Chondrocyte (in vitro differentiated cells): Measurements from ENCODE around the gene GABRR1. TPM values are rescaled to one million over a fixed set of nuclear protein-coding genes. Genes with fewer than 3 reads are reported as not detected.
"Not testable (repeated sequence)": the region's sequence is repeated elsewhere in the genome, so short reads cannot be mapped to it uniquely, and the experiment has no call there.

Experiments
- DNase-seq: peaks from one replicate; pipeline ENCODE4 v3.0.0; 2021; ENCODE audit warnings: mixed read lengths, low spot score
- H3K27ac Mint-ChIP-seq: one replicate; pipeline ENCODE4 v1.8.0; 2021; ENCODE audit warnings: mild to moderate bottlenecking, moderate library complexity, mixed read lengths; ENCODE audit not compliant: unreplicated experiment
- H3K27me3 Mint-ChIP-seq: 2 replicates; pipeline ENCODE4 v1.8.0; 2021; ENCODE audit warnings: low read depth, mixed read lengths
- H3K36me3 Mint-ChIP-seq: 2 replicates; pipeline ENCODE4 v1.8.0; 2021; ENCODE audit warnings: low read depth, mixed read lengths
- H3K4me1 Mint-ChIP-seq: 2 replicates; pipeline ENCODE4 v1.8.0; 2021; ENCODE audit warnings: low read depth, mild to moderate bottlenecking, mixed read lengths
- H3K4me3 Mint-ChIP-seq: one replicate; pipeline ENCODE4 v1.8.0; 2021; ENCODE audit warnings: mild to moderate bottlenecking, moderate library complexity, mixed read lengths; ENCODE audit not compliant: unreplicated experiment
- H3K9me3 Mint-ChIP-seq: 2 replicates; pipeline ENCODE4 v1.8.0; 2021; ENCODE audit warnings: low read depth, mixed read lengths
- total RNA-seq: library from RNA; stranded (reverse); gene quantifications from 3 replicates; pipeline ENCODE4 v1.2.1, GENCODE V29; 2021
- TF ChIP-seq, protein P1 (sequence below): fragments of 200-600 bp; sonication (generic); IDR thresholded peaks from 2 replicates; pipeline ENCODE4 v1.5.0; 2021; ENCODE audit warnings: antibody characterized with exemption, mild to moderate bottlenecking, moderate library complexity

The GABRR1 gene
- total RNA-seq, 1 donor from 2014 or later: not detected

DNA sequence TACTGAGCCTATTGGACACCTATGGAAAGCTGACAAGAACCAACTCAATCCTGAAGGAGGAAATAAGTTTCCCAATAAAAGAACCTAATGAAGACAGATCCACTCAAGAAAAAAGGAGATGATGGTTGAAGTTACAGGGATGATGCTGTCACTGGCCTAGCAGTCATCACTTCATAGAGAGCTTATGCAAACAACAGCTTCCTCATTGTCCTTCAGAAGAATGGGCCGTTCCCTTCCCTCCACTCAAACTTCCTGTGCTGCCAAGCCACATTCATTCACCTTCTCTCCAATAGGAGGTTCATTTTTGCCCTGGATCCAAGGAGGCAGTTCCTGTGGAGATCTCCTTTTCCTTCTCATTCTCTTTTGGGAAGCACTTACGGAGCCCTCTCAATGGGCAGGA, 85.1 kb downstream of the GABRR1 start:
- Mint-ChIP-seq H3K4me3 (no peak overlapping the region), H3K36me3 (peaks cover 6% of the 10 kb centered on the region), H3K4me1 (no peaks in the 10 kb centered on the region), H3K27ac (no peak overlapping the region), H3K9me3 (peaks cover 5% of the 10 kb centered on the region), H3K27me3 (no peaks in the 10 kb centered on the region)
- TF ChIP-seq, protein P1, sequence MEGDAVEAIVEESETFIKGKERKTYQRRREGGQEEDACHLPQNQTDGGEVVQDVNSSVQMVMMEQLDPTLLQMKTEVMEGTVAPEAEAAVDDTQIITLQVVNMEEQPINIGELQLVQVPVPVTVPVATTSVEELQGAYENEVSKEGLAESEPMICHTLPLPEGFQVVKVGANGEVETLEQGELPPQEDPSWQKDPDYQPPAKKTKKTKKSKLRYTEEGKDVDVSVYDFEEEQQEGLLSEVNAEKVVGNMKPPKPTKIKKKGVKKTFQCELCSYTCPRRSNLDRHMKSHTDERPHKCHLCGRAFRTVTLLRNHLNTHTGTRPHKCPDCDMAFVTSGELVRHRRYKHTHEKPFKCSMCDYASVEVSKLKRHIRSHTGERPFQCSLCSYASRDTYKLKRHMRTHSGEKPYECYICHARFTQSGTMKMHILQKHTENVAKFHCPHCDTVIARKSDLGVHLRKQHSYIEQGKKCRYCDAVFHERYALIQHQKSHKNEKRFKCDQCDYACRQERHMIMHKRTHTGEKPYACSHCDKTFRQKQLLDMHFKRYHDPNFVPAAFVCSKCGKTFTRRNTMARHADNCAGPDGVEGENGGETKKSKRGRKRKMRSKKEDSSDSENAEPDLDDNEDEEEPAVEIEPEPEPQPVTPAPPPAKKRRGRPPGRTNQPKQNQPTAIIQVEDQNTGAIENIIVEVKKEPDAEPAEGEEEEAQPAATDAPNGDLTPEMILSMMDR: no peak
- DNase-seq: no peak

DNA sequence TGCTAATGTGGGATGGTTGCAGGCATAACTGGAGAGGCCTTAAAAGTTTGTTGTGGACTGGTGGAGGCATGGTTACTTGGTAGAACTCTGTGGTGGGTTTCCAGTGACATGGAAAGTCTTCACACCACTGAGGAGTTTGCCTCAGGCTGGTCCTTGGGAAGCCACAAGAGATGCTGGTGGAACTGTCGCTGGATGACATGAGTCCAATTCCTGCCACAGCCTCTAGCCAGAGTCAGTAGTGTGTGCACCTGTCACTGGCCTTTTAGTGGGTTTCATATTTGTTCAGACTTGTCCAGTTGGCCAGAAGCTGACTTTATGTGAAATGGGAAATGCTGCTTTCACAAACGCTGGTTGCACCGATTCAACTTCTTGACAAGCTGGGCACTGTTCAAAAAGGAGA, 85.6 kb downstream of the GABRR1 start:
- no peaks in the 10 kb centered on the region for H3K4me1 Mint-ChIP-seq
- no peak overlapping the region for H3K27ac Mint-ChIP-seq
- peaks cover 5% of the 10 kb centered on the region for H3K9me3 Mint-ChIP-seq
- TF ChIP-seq, protein P1: no peak
- DNase-seq: no peak
- H3K4me3 Mint-ChIP-seq: no peak overlapping the region
- peaks cover 6% of the 10 kb centered on the region for H3K36me3 Mint-ChIP-seq
- H3K27me3 Mint-ChIP-seq: no peaks in the 10 kb centered on the region

DNA sequence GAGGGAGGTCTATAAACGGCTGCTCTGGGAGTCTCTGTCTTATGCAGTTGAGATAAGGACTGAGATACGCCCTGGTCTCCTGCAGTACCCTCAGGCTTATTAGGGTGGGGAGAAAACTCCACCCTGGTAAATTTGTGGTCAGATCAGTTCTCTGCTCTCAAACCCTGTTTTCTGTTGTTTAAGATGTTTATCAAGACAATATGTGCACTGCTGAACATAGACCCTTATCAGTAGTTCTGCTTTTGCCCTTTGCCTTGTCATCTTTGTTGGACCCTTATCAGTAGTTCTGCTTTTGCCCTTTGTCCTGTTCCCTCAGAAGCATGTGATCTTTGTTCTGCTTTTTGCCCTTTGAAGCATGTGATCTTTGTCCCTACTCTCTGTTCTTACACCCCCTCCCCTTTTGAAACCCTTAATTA, 88.9 kb downstream of the GABRR1 start:
- not testable (repeated sequence) for H3K9me3 Mint-ChIP-seq, H3K36me3 Mint-ChIP-seq, H3K4me3 Mint-ChIP-seq

More for the DNA sequence above, 88.9 kb downstream of the GABRR1 start:
- H3K27me3 Mint-ChIP-seq, H3K27ac Mint-ChIP-seq, DNase-seq, H3K4me1 Mint-ChIP-seq: not testable (repeated sequence)

Other genes starting within 250 kb of the GABRR1 start
- 104 to 115 TPM (median 111 TPM) in 3 replicates for gene PNRC1, start 136.6 kb downstream of the GABRR1 start, total RNA-seq
- gene SRSF12, start 99.3 kb downstream of the GABRR1 start, total RNA-seq: 2.9 to 5.9 TPM (median 4.8 TPM) in 3 replicates
- 6.2 to 9.8 TPM (median 6.3 TPM) in 3 replicates for gene PM20D2, start 71.3 kb downstream of the GABRR1 start, total RNA-seq
- gene GABRR2, start 97.9 kb upstream of the GABRR1 start, total RNA-seq: 0.57 to 1.4 TPM (median 0.72 TPM) in 3 replicates
- 42.6 to 49.8 TPM (median 49.1 TPM) in 3 replicates for gene UBE2J1, start 135.4 kb upstream of the GABRR1 start, total RNA-seq
- gene RRAGD, start 194.9 kb upstream of the GABRR1 start, total RNA-seq: 8.9 to 18.8 TPM (median 17.9 TPM) in 3 replicates
- 22.4 to 31.3 TPM (median 28.7 TPM) in 3 replicates for gene ANKRD6, start 215.8 kb upstream of the GABRR1 start, total RNA-seq